GM12878 (cell line): Measurements from ENCODE around the gene RAPGEF6. TPM values are rescaled to one million over a fixed set of nuclear protein-coding genes. Genes with fewer than 3 reads are reported as not detected.

Source experiments
- BCL11A ChIP-seq: IDR thresholded peaks from 2 replicates; pipeline ENCODE4 v1.6.1; 2011; ENCODE audit warnings: low read depth, low read length
- BHLHE40 ChIP-seq, 2 experiments: fragments of 450-650 bp in 1 of 2; IDR thresholded peaks; 2 replicates each; pipeline ENCODE4 v1.6.1; 2011 to 2017; ENCODE audit warnings: low read depth in 2 of 2, borderline replicate concordance in 1 of 2, improper control_type of control experiment in 1 of 2, low read length in 1 of 2, mild to moderate bottlenecking in 1 of 2
- BMI1 ChIP-seq: fragments of 450-650 bp; IDR thresholded peaks from 2 replicates; pipeline ENCODE4 v1.6.1; 2016; ENCODE audit warnings: mild to moderate bottlenecking, moderate library complexity, borderline replicate concordance
- CBFB ChIP-seq: IDR thresholded peaks from 2 replicates; pipeline ENCODE4 v1.6.1; 2016; ENCODE audit warnings: antibody characterized with exemption, low read depth
- CEBPB ChIP-seq, 2 experiments: fragments of 150-350 bp in 1 of 2; IDR thresholded peaks; 2 replicates each; pipeline ENCODE4 v1.6.1; 2012 to 2014; ENCODE audit warnings: low read depth in 2 of 2, low read length in 2 of 2, borderline replicate concordance in 1 of 2, inconsistent platforms in 1 of 2
- CHD1 ChIP-seq: IDR thresholded peaks from 2 replicates; pipeline ENCODE4 v1.6.1; 2012; ENCODE audit warnings: low read depth, low read length, improper control_type of control experiment
- EED ChIP-seq: sonication (generic); IDR thresholded peaks from 2 replicates; pipeline ENCODE4 v1.6.1; 2016; ENCODE audit warnings: antibody characterized with exemption, low read depth
- EP300 ChIP-seq, 2 experiments: fragments of 150-350 bp in 1 of 2; IDR thresholded peaks; 2 replicates each; pipeline ENCODE4 v1.6.1; 2011 to 2012; ENCODE audit warnings: low read depth in 2 of 2, low read length in 2 of 2, borderline replicate concordance in 1 of 2, improper control_type of control experiment in 1 of 2, inconsistent platforms in 1 of 2; ENCODE audit not compliant: control insufficient read depth in 1 of 2
- GABPA ChIP-seq: IDR thresholded peaks from 2 replicates; pipeline ENCODE4 v1.6.1; 2014; ENCODE audit warnings: antibody characterized with exemption, low read depth, mild to moderate bottlenecking, inconsistent platforms
- GATAD2B ChIP-seq: fragments of 450-650 bp; conservative IDR thresholded peaks from 2 replicates; pipeline ENCODE4 v1.6.1; 2017; ENCODE audit warnings: low read depth, mild to moderate bottlenecking, moderate library complexity
- HDGF ChIP-seq: fragments of 450-650 bp; IDR thresholded peaks from 2 replicates; pipeline ENCODE4 v1.6.1; 2016; ENCODE audit warnings: antibody characterized with exemption
- IKZF2 ChIP-seq, 2 experiments: fragments of 450-650 bp; IDR thresholded peaks; 2 replicates each; pipeline ENCODE4 v1.6.1; 2017; ENCODE audit warnings: mild to moderate bottlenecking in 2 of 2, moderate library complexity in 2 of 2
- PAX5 ChIP-seq: IDR thresholded peaks from 2 replicates; pipeline ENCODE4 v1.6.1; 2011; ENCODE audit warnings: low read depth, low read length, borderline replicate concordance
- SIN3A ChIP-seq: IDR thresholded peaks from 2 replicates; pipeline ENCODE4 v1.6.1; 2012; ENCODE audit warnings: low read depth, low read length, improper control_type of control experiment
- SPI1 ChIP-seq: IDR thresholded peaks from 2 replicates; pipeline ENCODE4 v1.6.1; 2011; ENCODE audit warnings: low read depth, mild to moderate bottlenecking, low read length, moderate library complexity, borderline replicate concordance; ENCODE audit not compliant: insufficient read depth
- TAF1 ChIP-seq: IDR thresholded peaks from 2 replicates; pipeline ENCODE4 v1.6.1; 2011; ENCODE audit warnings: mild to moderate bottlenecking, low read depth, low read length, borderline replicate concordance
- polyA plus RNA-seq, 11 experiments: library from polyadenylated mRNA; depleted of rRNA in 4 of 11; unstranded in 6 of 11; stranded (reverse) in 5 of 11; fragments of >200 nt; fragmentation: Nextera tagmentation in 4 of 11; fragmentation: Illumina TruSeq in 1 of 11; extraction: Ambion mirVana in 4 of 11; extraction: Trizol in 1 of 11; gene quantifications; 1 replicate in 1 of 11; 2 replicates in 10 of 11; pipeline versions ENCODE4 v1.2.1 to v1.2.3, GENCODE V29; 2011 to 2016; ENCODE audit warnings: inconsistent platforms in 2 of 11, missing spikeins in 2 of 11, low read depth in 1 of 11
- total RNA-seq, 4 experiments: library from RNA; depleted of rRNA in 3 of 4; stranded (reverse); fragments of >200 nt in 3 of 4; fragmentation: Illumina TruSeq in 1 of 4; extraction: Trizol in 1 of 4; gene quantifications; 2 replicates each; pipeline versions ENCODE4 v1.2.1 to v1.2.3, GENCODE V29; 2013 to 2021
- TF ChIP-seq, protein P1 (sequence below): IDR thresholded peaks from 2 replicates; pipeline ENCODE4 v1.6.1; 2012; ENCODE audit warnings: low read depth, low read length, improper control_type of control experiment
- TF ChIP-seq, protein P2 (sequence below): fragments of 450-650 bp; IDR thresholded peaks from 2 replicates; pipeline ENCODE4 v1.6.1; 2016; ENCODE audit warnings: mild to moderate bottlenecking
- TF ChIP-seq, protein P3 (sequence below): IDR thresholded peaks from 2 replicates; pipeline ENCODE4 v1.6.1; 2011; ENCODE audit warnings: low read depth, mild to moderate bottlenecking, low read length, moderate library complexity, borderline replicate concordance; ENCODE audit errors: extremely low read depth
- TF ChIP-seq, protein P4 (sequence below): IDR thresholded peaks from 2 replicates; pipeline ENCODE4 v1.6.1; 2012; ENCODE audit warnings: improper control_type of control experiment, low read depth, low read length; ENCODE audit not compliant: insufficient replicate concordance
- TF ChIP-seq, protein P5 (sequence below): fragments of 450-650 bp; IDR thresholded peaks from 2 replicates; pipeline ENCODE4 v1.6.1; 2017; ENCODE audit warnings: low read depth, mild to moderate bottlenecking, moderate library complexity

The RAPGEF6 gene
- total and polyA plus RNA-seq, 10 of the 15 experiments (the other 5 are each of a cell fraction or from before 2014, with no cell fraction given), result 2.9 to 24.0 (median 14.2) TPM

DNA sequence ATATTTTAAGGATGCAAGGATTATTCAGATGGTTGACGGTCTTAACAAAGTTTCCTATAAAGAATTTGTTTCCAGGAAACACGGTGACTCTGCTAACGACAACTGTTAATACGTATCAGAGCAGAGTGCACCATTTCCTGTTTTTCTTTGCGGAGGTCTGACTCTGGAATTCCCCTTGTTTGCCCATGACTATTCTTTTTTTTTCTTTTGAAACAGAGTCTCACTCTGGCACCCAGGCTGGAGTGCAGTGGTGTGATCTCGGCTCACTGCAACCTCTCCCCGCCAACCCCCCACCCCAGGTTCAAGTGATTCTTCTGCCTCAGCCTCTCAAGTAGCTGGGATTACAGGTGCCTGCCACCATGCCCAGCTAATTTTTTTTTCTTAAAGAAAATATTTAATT, 255.3 kb downstream of the RAPGEF6 start (continued):
- TF ChIP-seq CBFB (peak; percentile 25; the same call in 1 of the 2 replicates), PAX5 (peak; percentile 12; the same call in 1 of the 2 replicates), EP300 (IDR thresholded peaks at IDR 0.05; ENCODE audit: borderline replicate concordance in 1 of 2, control insufficient read depth in 1 of 2, low read depth in 2 of 2, low read length in 2 of 2) (peak; percentile 59 to 77; a peak in 3 of 4 replicates), EED (peak; percentile 40), BMI1 (0 out of 2 replicates have a peak, but pooled peaks have one; percentile 35), HDGF (peak; percentile 66), CEBPB (IDR thresholded peaks at IDR 0.05; ENCODE audit: borderline replicate concordance in 1 of 2, low read depth in 2 of 2, low read length in 2 of 2) (no peak), SIN3A (no peak), BCL11A (0 out of 2 replicates have a peak, but pooled peaks have one; percentile 33), TAF1 (0 out of 2 replicates have a peak, but pooled peaks have one; percentile 35), GABPA (peak; percentile 58), CHD1 (no peak; the same call in 1 of the 2 replicates), SPI1 (peak; percentile 88), GATAD2B (0 out of 2 replicates have a peak, but pooled peaks have one; percentile 28), IKZF2 (IDR thresholded peaks at IDR 0.05) (peak; percentile 34 to 78), BHLHE40 (IDR thresholded peaks at IDR 0.05; ENCODE audit: borderline replicate concordance in 1 of 2, low read depth in 2 of 2, low read length in 1 of 2) (peak; percentile 7 to 43; a peak in 1 of 4 replicates)
- TF ChIP-seq, protein P1, sequence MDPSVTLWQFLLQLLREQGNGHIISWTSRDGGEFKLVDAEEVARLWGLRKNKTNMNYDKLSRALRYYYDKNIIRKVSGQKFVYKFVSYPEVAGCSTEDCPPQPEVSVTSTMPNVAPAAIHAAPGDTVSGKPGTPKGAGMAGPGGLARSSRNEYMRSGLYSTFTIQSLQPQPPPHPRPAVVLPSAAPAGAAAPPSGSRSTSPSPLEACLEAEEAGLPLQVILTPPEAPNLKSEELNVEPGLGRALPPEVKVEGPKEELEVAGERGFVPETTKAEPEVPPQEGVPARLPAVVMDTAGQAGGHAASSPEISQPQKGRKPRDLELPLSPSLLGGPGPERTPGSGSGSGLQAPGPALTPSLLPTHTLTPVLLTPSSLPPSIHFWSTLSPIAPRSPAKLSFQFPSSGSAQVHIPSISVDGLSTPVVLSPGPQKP, result no peak
- TF ChIP-seq, protein P2, sequence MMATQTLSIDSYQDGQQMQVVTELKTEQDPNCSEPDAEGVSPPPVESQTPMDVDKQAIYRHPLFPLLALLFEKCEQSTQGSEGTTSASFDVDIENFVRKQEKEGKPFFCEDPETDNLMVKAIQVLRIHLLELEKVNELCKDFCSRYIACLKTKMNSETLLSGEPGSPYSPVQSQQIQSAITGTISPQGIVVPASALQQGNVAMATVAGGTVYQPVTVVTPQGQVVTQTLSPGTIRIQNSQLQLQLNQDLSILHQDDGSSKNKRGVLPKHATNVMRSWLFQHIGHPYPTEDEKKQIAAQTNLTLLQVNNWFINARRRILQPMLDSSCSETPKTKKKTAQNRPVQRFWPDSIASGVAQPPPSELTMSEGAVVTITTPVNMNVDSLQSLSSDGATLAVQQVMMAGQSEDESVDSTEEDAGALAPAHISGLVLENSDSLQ, result peak; percentile 11; the same call in 1 of the 2 replicates
- TF ChIP-seq, protein P3, sequence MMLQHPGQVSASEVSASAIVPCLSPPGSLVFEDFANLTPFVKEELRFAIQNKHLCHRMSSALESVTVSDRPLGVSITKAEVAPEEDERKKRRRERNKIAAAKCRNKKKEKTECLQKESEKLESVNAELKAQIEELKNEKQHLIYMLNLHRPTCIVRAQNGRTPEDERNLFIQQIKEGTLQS, result no peak
- TF ChIP-seq, protein P4, sequence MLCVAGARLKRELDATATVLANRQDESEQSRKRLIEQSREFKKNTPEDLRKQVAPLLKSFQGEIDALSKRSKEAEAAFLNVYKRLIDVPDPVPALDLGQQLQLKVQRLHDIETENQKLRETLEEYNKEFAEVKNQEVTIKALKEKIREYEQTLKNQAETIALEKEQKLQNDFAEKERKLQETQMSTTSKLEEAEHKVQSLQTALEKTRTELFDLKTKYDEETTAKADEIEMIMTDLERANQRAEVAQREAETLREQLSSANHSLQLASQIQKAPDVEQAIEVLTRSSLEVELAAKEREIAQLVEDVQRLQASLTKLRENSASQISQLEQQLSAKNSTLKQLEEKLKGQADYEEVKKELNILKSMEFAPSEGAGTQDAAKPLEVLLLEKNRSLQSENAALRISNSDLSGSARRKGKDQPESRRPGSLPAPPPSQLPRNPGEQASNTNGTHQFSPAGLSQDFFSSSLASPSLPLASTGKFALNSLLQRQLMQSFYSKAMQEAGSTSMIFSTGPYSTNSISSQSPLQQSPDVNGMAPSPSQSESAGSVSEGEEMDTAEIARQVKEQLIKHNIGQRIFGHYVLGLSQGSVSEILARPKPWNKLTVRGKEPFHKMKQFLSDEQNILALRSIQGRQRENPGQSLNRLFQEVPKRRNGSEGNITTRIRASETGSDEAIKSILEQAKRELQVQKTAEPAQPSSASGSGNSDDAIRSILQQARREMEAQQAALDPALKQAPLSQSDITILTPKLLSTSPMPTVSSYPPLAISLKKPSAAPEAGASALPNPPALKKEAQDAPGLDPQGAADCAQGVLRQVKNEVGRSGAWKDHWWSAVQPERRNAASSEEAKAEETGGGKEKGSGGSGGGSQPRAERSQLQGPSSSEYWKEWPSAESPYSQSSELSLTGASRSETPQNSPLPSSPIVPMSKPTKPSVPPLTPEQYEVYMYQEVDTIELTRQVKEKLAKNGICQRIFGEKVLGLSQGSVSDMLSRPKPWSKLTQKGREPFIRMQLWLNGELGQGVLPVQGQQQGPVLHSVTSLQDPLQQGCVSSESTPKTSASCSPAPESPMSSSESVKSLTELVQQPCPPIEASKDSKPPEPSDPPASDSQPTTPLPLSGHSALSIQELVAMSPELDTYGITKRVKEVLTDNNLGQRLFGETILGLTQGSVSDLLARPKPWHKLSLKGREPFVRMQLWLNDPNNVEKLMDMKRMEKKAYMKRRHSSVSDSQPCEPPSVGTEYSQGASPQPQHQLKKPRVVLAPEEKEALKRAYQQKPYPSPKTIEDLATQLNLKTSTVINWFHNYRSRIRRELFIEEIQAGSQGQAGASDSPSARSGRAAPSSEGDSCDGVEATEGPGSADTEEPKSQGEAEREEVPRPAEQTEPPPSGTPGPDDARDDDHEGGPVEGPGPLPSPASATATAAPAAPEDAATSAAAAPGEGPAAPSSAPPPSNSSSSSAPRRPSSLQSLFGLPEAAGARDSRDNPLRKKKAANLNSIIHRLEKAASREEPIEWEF, result no peak
- TF ChIP-seq, protein P5, sequence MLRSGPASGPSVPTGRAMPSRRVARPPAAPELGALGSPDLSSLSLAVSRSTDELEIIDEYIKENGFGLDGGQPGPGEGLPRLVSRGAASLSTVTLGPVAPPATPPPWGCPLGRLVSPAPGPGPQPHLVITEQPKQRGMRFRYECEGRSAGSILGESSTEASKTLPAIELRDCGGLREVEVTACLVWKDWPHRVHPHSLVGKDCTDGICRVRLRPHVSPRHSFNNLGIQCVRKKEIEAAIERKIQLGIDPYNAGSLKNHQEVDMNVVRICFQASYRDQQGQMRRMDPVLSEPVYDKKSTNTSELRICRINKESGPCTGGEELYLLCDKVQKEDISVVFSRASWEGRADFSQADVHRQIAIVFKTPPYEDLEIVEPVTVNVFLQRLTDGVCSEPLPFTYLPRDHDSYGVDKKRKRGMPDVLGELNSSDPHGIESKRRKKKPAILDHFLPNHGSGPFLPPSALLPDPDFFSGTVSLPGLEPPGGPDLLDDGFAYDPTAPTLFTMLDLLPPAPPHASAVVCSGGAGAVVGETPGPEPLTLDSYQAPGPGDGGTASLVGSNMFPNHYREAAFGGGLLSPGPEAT, result peak; percentile 97
